ENCODE measurements around the gene CACNA1G. TPM values are rescaled to one million over a fixed set of nuclear protein-coding genes. Genes with fewer than 3 reads are reported as not detected.

Gene CACNA1G
- total RNA-seq, 1 donor from 2014 or later = 1.6 TPM

GRCh38 chr17:50532452-50533024, 28.0 kb upstream of the CACNA1G start, which contains the start of gene EPN3:
TSS of gene EPN3 (plus strand) at chr17:50532735. CDS start at chr17:50536557, 3,822 bp downstream.
- Histone ChIP-seq H3K4me2 (peak within 1 kb of the TSS; percentile 99), H3K27ac (no peak within 1 kb of the TSS), H3K36me3 (no peaks in the 10 kb centered on the region), H3K4me1 (peaks cover 25% of the 10 kb centered on the region), H3K9me3 (ENCODE audit: low read depth) (no peaks in the 10 kb centered on the region), H3K27me3 (peaks cover 42% of the 10 kb centered on the region), H3K4me3 (peak within 1 kb of the TSS; percentile 56), H4K20me1 (ENCODE audit: low read depth) (peaks cover 11% of the 10 kb centered on the region), H2AFZ (replicated peaks) (peak within 1 kb of the TSS; percentile 46), H3F3A (ENCODE audit: low read depth) (no peaks in the 10 kb centered on the region), H3K9ac (no peak within 1 kb of the TSS), H3K79me2 (ENCODE audit: low read depth) (no peaks in the 10 kb centered on the region)
- no peaks in the 10 kb centered on the region for H3K36me3 Mint-ChIP-seq
- no peaks in the 10 kb centered on the region for H3K9me3 Mint-ChIP-seq
- H3K4me1 Mint-ChIP-seq = peaks cover 22% of the 10 kb centered on the region
- peaks cover 24% of the 10 kb centered on the region for H3K27me3 Mint-ChIP-seq (ENCODE audit: insufficient read depth, low read depth)
- H3K27ac Mint-ChIP-seq = peak within 1 kb of the TSS; percentile 15
- peak; percentile 44 for DNase-seq (ENCODE audit: low spot score)
- TF ChIP-seq EZH2phosphoT487 (IDR thresholded peaks at IDR 0.05) (no peak), CTCF (IDR thresholded peaks at IDR 0.05) (no peak), EZH2 (IDR thresholded peaks at IDR 0.05) (no peak)
- peak within 1 kb of the TSS; percentile 71 for H3K4me3 Mint-ChIP-seq

- Histone ChIP-seq H4K20me1 (ENCODE audit: low read depth) (peaks cover 11% of the 10 kb centered on the region), H3K79me2 (ENCODE audit: low read depth) (no peaks in the 10 kb centered on the region), H3K36me3 (no peaks in the 10 kb centered on the region), H3K4me2 (peak overlapping the region; percentile 99), H3K4me3 (peak overlapping the region; percentile 56), H3K9me3 (ENCODE audit: low read depth) (no peaks in the 10 kb centered on the region), H3F3A (ENCODE audit: low read depth) (no peaks in the 10 kb centered on the region), H3K27me3 (peaks cover 42% of the 10 kb centered on the region), H3K9ac (no peak overlapping the region), H3K27ac (no peak overlapping the region), H3K4me1 (peaks cover 25% of the 10 kb centered on the region), H2AFZ (replicated peaks) (no peak overlapping the region)
- Mint-ChIP-seq H3K36me3 (no peaks in the 10 kb centered on the region), H3K4me3 (peak overlapping the region; percentile 71), H3K4me1 (peaks cover 23% of the 10 kb centered on the region), H3K27me3 (ENCODE audit: insufficient read depth, low read depth) (peaks cover 22% of the 10 kb centered on the region), H3K9me3 (no peaks in the 10 kb centered on the region), H3K27ac (no peak overlapping the region)
- DNase-seq (ENCODE audit: low spot score) = no peak
- TF ChIP-seq EZH2 (IDR thresholded peaks at IDR 0.05) (no peak), EZH2phosphoT487 (IDR thresholded peaks at IDR 0.05) (no peak), CTCF (IDR thresholded peaks at IDR 0.05) (no peak)
Measured at GRCh38 chr17:50533185-50533584, 27.3 kb upstream of the CACNA1G start.

- H3K36me3 Mint-ChIP-seq = no peaks in the 10 kb centered on the region
- peaks cover 28% of the 10 kb centered on the region for H3K4me1 Mint-ChIP-seq
- Histone ChIP-seq H3K9me3 (ENCODE audit: low read depth) (no peaks in the 10 kb centered on the region), H4K20me1 (ENCODE audit: low read depth) (peaks cover 11% of the 10 kb centered on the region), H3K9ac (no peak overlapping the region), H2AFZ (replicated peaks) (no peak overlapping the region), H3K36me3 (no peaks in the 10 kb centered on the region), H3K27me3 (peaks cover 42% of the 10 kb centered on the region), H3K4me1 (peaks cover 25% of the 10 kb centered on the region), H3F3A (ENCODE audit: low read depth) (no peaks in the 10 kb centered on the region), H3K27ac (no peak overlapping the region), H3K4me2 (peak overlapping the region; percentile 99), H3K4me3 (peak overlapping the region; percentile 56), H3K79me2 (ENCODE audit: low read depth) (no peaks in the 10 kb centered on the region)
- H3K27me3 Mint-ChIP-seq (ENCODE audit: insufficient read depth, low read depth) = peaks cover 22% of the 10 kb centered on the region
- no peaks in the 10 kb centered on the region for H3K9me3 Mint-ChIP-seq
- no peak for DNase-seq (ENCODE audit: low spot score)
- peak overlapping the region; percentile 62 for H3K4me3 Mint-ChIP-seq
- TF ChIP-seq EZH2phosphoT487 (IDR thresholded peaks at IDR 0.05) (peak; percentile 28), CTCF (IDR thresholded peaks at IDR 0.05) (no peak)
- no peak overlapping the region for H3K27ac Mint-ChIP-seq
Measured at GRCh38 chr17:50533720-50534148, 26.8 kb upstream of the CACNA1G start.
